Loucy (cell line): ENCODE results near the gene SYNJ2.

Experiments
- H2AFZ ChIP-seq: fragments of 200-600 bp; sonication (generic); 2 replicates; pipeline ENCODE4 v1.6.0; 2016; ENCODE audit warnings: antibody characterized with exemption, mild to moderate bottlenecking, low read length, moderate library complexity
- H3F3A ChIP-seq: fragments of 200-600 bp; 2 replicates; pipeline ENCODE4 v1.6.0; 2016; ENCODE audit warnings: antibody characterized with exemption, low read depth, mild to moderate bottlenecking
- H3K27me3 ChIP-seq: fragments of 200-600 bp; sonication (generic); 2 replicates; pipeline ENCODE4 v1.6.1; 2014; ENCODE audit warnings: low read length, mild to moderate bottlenecking; ENCODE audit not compliant: insufficient read depth, poor library complexity, severe bottlenecking
- H3K36me3 ChIP-seq: fragments of 200-600 bp; sonication (generic); 2 replicates; pipeline ENCODE4 v1.6.1; 2016; ENCODE audit warnings: low read length; ENCODE audit not compliant: insufficient read depth
- H3K4me1 ChIP-seq: fragments of 200-600 bp; sonication (generic); 2 replicates; pipeline ENCODE4 v1.5.1; 2014; ENCODE audit warnings: low read length, mild to moderate bottlenecking; ENCODE audit not compliant: insufficient read depth, poor library complexity, severe bottlenecking
- H3K4me2 ChIP-seq: fragments of 200-600 bp; sonication (generic); 2 replicates; pipeline ENCODE4 v1.6.0; 2014; ENCODE audit warnings: antibody characterized with exemption, low read length, low read depth, mild to moderate bottlenecking; ENCODE audit not compliant: poor library complexity, severe bottlenecking
- H3K4me3 ChIP-seq: fragments of 200-600 bp; sonication (generic); 2 replicates; pipeline ENCODE4 v1.5.1; 2014; ENCODE audit warnings: low read length, mild to moderate bottlenecking, mixed read lengths; ENCODE audit not compliant: poor library complexity, severe bottlenecking
- H3K79me2 ChIP-seq: fragments of 200-600 bp; sonication (generic); 2 replicates; pipeline ENCODE4 v1.6.1; 2014; ENCODE audit warnings: low read length; ENCODE audit not compliant: insufficient read depth
- H3K9ac ChIP-seq: fragments of 200-600 bp; sonication (generic); 2 replicates; pipeline ENCODE4 v1.6.0; 2014; ENCODE audit warnings: mild to moderate bottlenecking, low read depth, low read length, moderate library complexity; ENCODE audit not compliant: poor library complexity, severe bottlenecking
- H3K9me2 ChIP-seq: fragments of 200-600 bp; sonication (generic); replicated peaks from 2 replicates; pipeline ENCODE4 v1.6.1; 2016; ENCODE audit warnings: low read depth, low read length, mixed read lengths
- H3K9me3 ChIP-seq: fragments of 200-600 bp; sonication (generic); 2 replicates; pipeline ENCODE4 v1.6.1; 2014; ENCODE audit warnings: mild to moderate bottlenecking, antibody characterized with exemption, low read length, low read depth; ENCODE audit not compliant: insufficient read depth
- H4K20me1 ChIP-seq: fragments of 200-600 bp; sonication (generic); 2 replicates; pipeline ENCODE4 v1.6.0; 2014; ENCODE audit warnings: antibody characterized with exemption, low read length, mild to moderate bottlenecking; ENCODE audit not compliant: insufficient read depth, poor library complexity, severe bottlenecking
- CTCF ChIP-seq: fragments of 200-600 bp; sonication (generic); conservative IDR thresholded peaks from 2 replicates; pipeline ENCODE4 v1.5.1; 2014; ENCODE audit warnings: mild to moderate bottlenecking, antibody characterized with exemption, low read length
- EZH2phosphoT487 ChIP-seq: fragments of 200-600 bp; IDR thresholded peaks from 2 replicates; pipeline ENCODE4 v1.6.1; 2018; ENCODE audit warnings: antibody characterized with exemption, mild to moderate bottlenecking, moderate library complexity, borderline replicate concordance

SYNJ2 gene

GRCh38 chr6:158058171-158058651 lies 76.5 kb downstream of the SYNJ2 start:
- H3K4me3 ChIP-seq: no peak overlapping the region
- H3F3A ChIP-seq: no peaks in the 10 kb centered on the region
- H3K9me3 ChIP-seq: no peaks in the 10 kb centered on the region
- no peak overlapping the region for H3K4me2 ChIP-seq
- no peaks in the 10 kb centered on the region for H3K79me2 ChIP-seq
- TF ChIP-seq CTCF (no peak), EZH2phosphoT487 (no peak)
- H3K9ac ChIP-seq: no peak overlapping the region
- no peaks in the 10 kb centered on the region for H4K20me1 ChIP-seq
- no peaks in the 10 kb centered on the region for H3K9me2 ChIP-seq
- peaks cover 15% of the 10 kb centered on the region for H3K4me1 ChIP-seq
- peaks cover 5% of the 10 kb centered on the region; the same call in 1 of the 2 replicates for H3K36me3 ChIP-seq
- H3K27me3 ChIP-seq: no peaks in the 10 kb centered on the region
- H2AFZ ChIP-seq: no peak overlapping the region

- no peaks in the 10 kb centered on the region for H3F3A ChIP-seq
- H2AFZ ChIP-seq: no peak overlapping the region
- H3K27me3 ChIP-seq: no peaks in the 10 kb centered on the region
- no peaks in the 10 kb centered on the region for H3K79me2 ChIP-seq
- no peaks in the 10 kb centered on the region for H4K20me1 ChIP-seq
- H3K9me2 ChIP-seq: no peaks in the 10 kb centered on the region
- H3K4me3 ChIP-seq: no peak overlapping the region
- no peak overlapping the region for H3K9ac ChIP-seq
- H3K36me3 ChIP-seq: peaks cover 10% of the 10 kb centered on the region; the same call in 1 of the 2 replicates
- H3K4me2 ChIP-seq: no peak overlapping the region
- no peak for TF ChIP-seq EZH2phosphoT487
- no peak for TF ChIP-seq CTCF
- H3K9me3 ChIP-seq: no peaks in the 10 kb centered on the region
- peaks cover 15% of the 10 kb centered on the region for H3K4me1 ChIP-seq
Measured at GRCh38 chr6:158059108-158059507, 77.4 kb downstream of the SYNJ2 start.

- no peak overlapping the region for H3K4me2 ChIP-seq
- no peak overlapping the region for H3K9ac ChIP-seq
Measured at GRCh38 chr6:158060455-158061360, 79.0 kb downstream of the SYNJ2 start.

More at GRCh38 chr6:158060455-158061360, 79.0 kb downstream of the SYNJ2 start:
- TF ChIP-seq EZH2phosphoT487: no peak
- no peak for TF ChIP-seq CTCF
- Histone ChIP-seq H3K9me2 (no peaks in the 10 kb centered on the region), H4K20me1 (no peaks in the 10 kb centered on the region), H3K4me1 (peaks cover 15% of the 10 kb centered on the region), H3K27me3 (no peaks in the 10 kb centered on the region), H3F3A (no peaks in the 10 kb centered on the region), H3K9me3 (no peaks in the 10 kb centered on the region), H2AFZ (no peak overlapping the region), H3K4me3 (no peak overlapping the region), H3K79me2 (no peaks in the 10 kb centered on the region), H3K36me3 (peaks cover 17% of the 10 kb centered on the region; the same call in 1 of the 2 replicates)
